D721Med (cell line): Measurements from ENCODE around the gene GCNT4.
A peak's percentile ranks its signal among the peaks of the same experiment; 100 is the strongest.

Experiments
- DNase-seq: peaks from one replicate; pipeline ENCODE4 v3.0.0; 2011; ENCODE audit warnings: low spot score; ENCODE audit not compliant: insufficient read length
- FAIRE-seq: peaks from 2 replicates; lab custom pipeline; 2011; peaks lifted over from hg19 to GRCh38; lab: Jason Lieb, UNC
- CTCF ChIP-seq: IDR thresholded peaks from 2 replicates; pipeline ENCODE4 v1.5.1; 2012; ENCODE audit warnings: mild to moderate bottlenecking, control low read depth; ENCODE audit not compliant: insufficient read depth; ENCODE audit errors: missing control alignments

The GCNT4 gene

GRCh38 chr5:75057561-75057960, 5.2 kb upstream of the GCNT4 start:
- no peak for DNase-seq
- no peak for FAIRE-seq
- TF ChIP-seq CTCF = no peak

- FAIRE-seq (no peak), DNase-seq (no peak)
- no peak for TF ChIP-seq CTCF
Measured at GRCh38 chr5:75055727-75056144, 3.4 kb upstream of the GCNT4 start.

GRCh38 chr5:75054134-75054930, 2.0 kb upstream of the GCNT4 start:
- DNase-seq = no peak
- no peak for FAIRE-seq
- no peak for TF ChIP-seq CTCF

- FAIRE-seq = no peak
- no peak for DNase-seq
- TF ChIP-seq CTCF = peak; percentile 12
Measured at GRCh38 chr5:75053304-75054133, 1.2 kb upstream of the GCNT4 start.

- TF ChIP-seq CTCF = no peak
- DNase-seq (no peak), FAIRE-seq (no peak)
Measured at GRCh38 chr5:75053054-75053303, 621 bp upstream of the GCNT4 start.

- FAIRE-seq (no peak), DNase-seq (no peak)
- TF ChIP-seq CTCF = no peak
Measured at GRCh38 chr5:75051217-75051751, 1.1 kb downstream of the GCNT4 start.
